ENCODE measurements around the gene ENPP7.

ENPP7 gene

GRCh38 chr17:79785900-79786810, 55.4 kb downstream of the ENPP7 start:
- no peak for TF ChIP-seq CTCF (IDR thresholded peaks at IDR 0.05)
- H3K9me3 ChIP-seq, result no peaks in the 10 kb centered on the region
- peaks cover 0 to 16% (median 10%) of the 10 kb centered on the region in 4 donors for H3K4me1 ChIP-seq
- no peak for DNase-seq
- H3K27me3 ChIP-seq, result peaks cover 10 to 99% of the 10 kb centered on the region in 2 donors
- H3K27ac ChIP-seq, result no peak overlapping the region
- H3K4me3 ChIP-seq, result no peak overlapping the region
- intact Hi-C loops (cut with DNase I; ENCODE audit: low total_unique reads), result no loop called here
- no peaks in the 10 kb centered on the region for H3K36me3 ChIP-seq

- no peak for DNase-seq
- intact Hi-C loops (cut with DNase I; ENCODE audit: low total_unique reads), result no loop called here
- TF ChIP-seq CTCF (IDR thresholded peaks at IDR 0.05), result no peak
- Histone ChIP-seq H3K4me3 (no peak overlapping the region), H3K4me1 (peaks cover 0 to 26% (median 14%) of the 10 kb centered on the region in 4 donors), H3K27ac (no peak overlapping the region), H3K36me3 (no peaks in the 10 kb centered on the region), H3K27me3 (peaks cover 17 to 99% of the 10 kb centered on the region in 2 donors), H3K9me3 (no peaks in the 10 kb centered on the region)
These were observed 56.3 kb downstream of the ENPP7 start for GRCh38 chr17:79786930-79787643.

GRCh38 chr17:79788455-79788854, 57.7 kb downstream of the ENPP7 start:
- intact Hi-C loops (cut with DNase I; ENCODE audit: low total_unique reads), result loop anchor here (2.0 kb wide), 1 partner anchor 202 kb away; no protein-coding TSS in a partner anchor
- Histone ChIP-seq H3K36me3 (no peaks in the 10 kb centered on the region), H3K4me1 (peaks cover 0 to 39% (median 27%) of the 10 kb centered on the region in 4 donors), H3K27me3 (peaks cover 20 to 99% of the 10 kb centered on the region in 2 donors), H3K9me3 (no peaks in the 10 kb centered on the region), H3K4me3 (no peak overlapping the region), H3K27ac (no peak overlapping the region)
- no peak for TF ChIP-seq CTCF (IDR thresholded peaks at IDR 0.05)
- no peak for DNase-seq

GRCh38 chr17:79788989-79789942, 58.5 kb downstream of the ENPP7 start:
- TF ChIP-seq CTCF (IDR thresholded peaks at IDR 0.05), result no peak
- DNase-seq, result no peak
- Histone ChIP-seq H3K27me3 (peaks cover 20 to 98% of the 10 kb centered on the region in 2 donors), H3K9me3 (no peaks in the 10 kb centered on the region), H3K36me3 (no peaks in the 10 kb centered on the region), H3K4me3 (no peak overlapping the region), H3K4me1 (peaks cover 0 to 48% (median 34%) of the 10 kb centered on the region in 4 donors), H3K27ac (no peak overlapping the region)
- intact Hi-C loops (cut with DNase I; ENCODE audit: low total_unique reads), result loop anchor here (2.0 kb wide), 1 partner anchor 202 kb away; no protein-coding TSS in a partner anchor
